Gastrocnemius medialis (tissue), 4 donors: Measurements from ENCODE around the gene STRN. TPM values are rescaled to one million over a fixed set of nuclear protein-coding genes. Genes with fewer than 3 reads are reported as not detected.
"Not testable (repeated sequence)": the region's sequence is repeated elsewhere in the genome, so short reads cannot be mapped to it uniquely, and the experiment has no call there.

ENCODE experiments used
- ATAC-seq, 2 donors: fragments of 150-250 bp; one replicate each; pipeline ENCODE4 v1.9.1; 2016
- DNase-seq, 2 donors: peaks; one replicate each; pipeline ENCODE4 v3.0.0-alpha.2; 2019
- H3K27ac ChIP-seq, 4 donors: fragments of 200-600 bp; sonication (generic); 1 replicate in 1 of 4; 2 replicates in 3 of 4; pipeline ENCODE4 v1.5.1; 2016 to 2018; ENCODE audit warnings: mild to moderate bottlenecking in 2 of 4, moderate library complexity in 1 of 4
- H3K27me3 ChIP-seq, 3 donors: fragments of 200-600 bp; sonication (generic) in 2 of 3; 1 replicate in 1 of 3; 2 replicates in 2 of 3; pipeline versions ENCODE4 v1.5.1 to v1.6.0; 2016 to 2019; ENCODE audit warnings: mild to moderate bottlenecking in 1 of 3, moderate library complexity in 1 of 3
- H3K36me3 ChIP-seq, 2 donors: fragments of 200-600 bp; sonication (generic) in 1 of 2; one replicate each; pipeline ENCODE4 v1.5.1; 2017 to 2018
- H3K4me1 ChIP-seq, 2 donors: fragments of 200-600 bp; sonication (generic) in 1 of 2; one replicate each; pipeline ENCODE4 v1.5.1; 2016 to 2017; ENCODE audit warnings: mild to moderate bottlenecking in 2 of 2
- H3K4me3 ChIP-seq, 4 donors: fragments of 200-600 bp; sonication (generic) in 3 of 4; 1 replicate in 1 of 4; 2 replicates in 3 of 4; pipeline ENCODE4 v1.5.1; 2016 to 2019; ENCODE audit warnings: mild to moderate bottlenecking in 2 of 4
- H3K9me3 ChIP-seq, 3 donors: fragments of 200-600 bp; sonication (generic) in 2 of 3; 1 replicate in 1 of 3; 2 replicates in 2 of 3; pipeline ENCODE4 v1.5.1; 2016 to 2019
- POLR2A ChIP-seq, 2 donors: fragments of 450-650 bp; IDR thresholded peaks; one replicate each; pipeline ENCODE4 v1.6.1; 2017; ENCODE audit warnings: antibody characterized with exemption in 2 of 2, mild to moderate bottlenecking in 2 of 2, moderate library complexity in 2 of 2
- in situ Hi-C, 4 donors: fragments of 200-750 bp; cut with MboI; loops; one replicate each; pipeline versions ENCODE4 v1.15.0 to v1.8.0; 2017; ENCODE audit warnings: low sequenced_read_pairs in 4 of 4
- intact Hi-C: fragments of 100-400 bp; cut with DNase I; formaldehyde crosslinking; loops from one replicate; pipeline ENCODE4 v1.15.1; 2023; ENCODE audit warnings: low total_unique reads
- total RNA-seq, 4 donors: library from RNA; depleted of rRNA; stranded (reverse); fragments of >200 nt; gene quantifications; one replicate each; pipeline versions ENCODE4 v1.1.0 to v1.2.3, GENCODE V29; 2016
- TF ChIP-seq, protein P1 (sequence below), 5 experiments: fragments of 450-650 bp in 3 of 5; fragments of 200-600 bp in 2 of 5; sonication (generic) in 2 of 5; IDR thresholded peaks in 4 of 5; conservative IDR thresholded peaks in 1 of 5; 1 replicate in 4 of 5; 2 replicates in 1 of 5; pipeline ENCODE4 v1.5.1; 2016 to 2019; ENCODE audit warnings: antibody characterized with exemption in 5 of 5, mild to moderate bottlenecking in 3 of 5, moderate library complexity in 3 of 5

The STRN gene
- total RNA-seq, 4 donors from 2014 or later = 21.3 to 52.0 (median 38.5) TPM

GRCh38 chr2:36902385-36903120 lies 63.8 kb downstream of the STRN start:
- no peak for DNase-seq
- in situ Hi-C loops = no loop called here
- H3K4me3 ChIP-seq = no peak overlapping the region
- no peak for ATAC-seq
- no peaks in the 10 kb centered on the region for H3K27me3 ChIP-seq
- intact Hi-C loops = no loop called here
- no peak for TF ChIP-seq POLR2A (IDR thresholded peaks at IDR 0.05)
- TF ChIP-seq, protein P1, sequence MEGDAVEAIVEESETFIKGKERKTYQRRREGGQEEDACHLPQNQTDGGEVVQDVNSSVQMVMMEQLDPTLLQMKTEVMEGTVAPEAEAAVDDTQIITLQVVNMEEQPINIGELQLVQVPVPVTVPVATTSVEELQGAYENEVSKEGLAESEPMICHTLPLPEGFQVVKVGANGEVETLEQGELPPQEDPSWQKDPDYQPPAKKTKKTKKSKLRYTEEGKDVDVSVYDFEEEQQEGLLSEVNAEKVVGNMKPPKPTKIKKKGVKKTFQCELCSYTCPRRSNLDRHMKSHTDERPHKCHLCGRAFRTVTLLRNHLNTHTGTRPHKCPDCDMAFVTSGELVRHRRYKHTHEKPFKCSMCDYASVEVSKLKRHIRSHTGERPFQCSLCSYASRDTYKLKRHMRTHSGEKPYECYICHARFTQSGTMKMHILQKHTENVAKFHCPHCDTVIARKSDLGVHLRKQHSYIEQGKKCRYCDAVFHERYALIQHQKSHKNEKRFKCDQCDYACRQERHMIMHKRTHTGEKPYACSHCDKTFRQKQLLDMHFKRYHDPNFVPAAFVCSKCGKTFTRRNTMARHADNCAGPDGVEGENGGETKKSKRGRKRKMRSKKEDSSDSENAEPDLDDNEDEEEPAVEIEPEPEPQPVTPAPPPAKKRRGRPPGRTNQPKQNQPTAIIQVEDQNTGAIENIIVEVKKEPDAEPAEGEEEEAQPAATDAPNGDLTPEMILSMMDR (IDR thresholded peaks at IDR 0.05 in 4 of 5, conservative IDR thresholded peaks at IDR 0.05 in 1 of 5) = no peak
- H3K4me1 ChIP-seq = no peaks in the 10 kb centered on the region
- H3K36me3 ChIP-seq = peaks cover 0 to 21% of the 10 kb centered on the region in 2 donors
- H3K27ac ChIP-seq = no peak overlapping the region
- H3K9me3 ChIP-seq = no peaks in the 10 kb centered on the region

GRCh38 chr2:36892805-36893204 lies 73.5 kb downstream of the STRN start:
- H3K27ac ChIP-seq = no peak overlapping the region
- ATAC-seq = no peak
- H3K27me3 ChIP-seq = no peaks in the 10 kb centered on the region
- H3K9me3 ChIP-seq = no peaks in the 10 kb centered on the region
- intact Hi-C loops = no loop called here
- in situ Hi-C loops = no loop called here
- no peak for DNase-seq
- H3K4me1 ChIP-seq = no peaks in the 10 kb centered on the region
- no peaks in the 10 kb centered on the region for H3K36me3 ChIP-seq
- no peak overlapping the region for H3K4me3 ChIP-seq
- TF ChIP-seq, protein P1 (IDR thresholded peaks at IDR 0.05 in 4 of 5, conservative IDR thresholded peaks at IDR 0.05 in 1 of 5) = no peak
- no peak for TF ChIP-seq POLR2A (IDR thresholded peaks at IDR 0.05)

- TF ChIP-seq, protein P1 (IDR thresholded peaks at IDR 0.05 in 4 of 5, conservative IDR thresholded peaks at IDR 0.05 in 1 of 5) = no peak
- TF ChIP-seq POLR2A (IDR thresholded peaks at IDR 0.05) = no peak
- in situ Hi-C loops (no loop called here), intact Hi-C loops (no loop called here)
- Histone ChIP-seq H3K9me3 (no peaks in the 10 kb centered on the region), H3K27me3 (no peaks in the 10 kb centered on the region), H3K27ac (peak overlapping the region in 1 of 4 donors; percentile 41), H3K4me3 (no peak overlapping the region), H3K4me1 (no peaks in the 10 kb centered on the region), H3K36me3 (peaks cover 0 to 18% of the 10 kb centered on the region in 2 donors)
- DNase-seq (no peak), ATAC-seq (peak; percentile 74 to 98)
These were observed 76.5 kb downstream of the STRN start for GRCh38 chr2:36889795-36890194.

DNA sequence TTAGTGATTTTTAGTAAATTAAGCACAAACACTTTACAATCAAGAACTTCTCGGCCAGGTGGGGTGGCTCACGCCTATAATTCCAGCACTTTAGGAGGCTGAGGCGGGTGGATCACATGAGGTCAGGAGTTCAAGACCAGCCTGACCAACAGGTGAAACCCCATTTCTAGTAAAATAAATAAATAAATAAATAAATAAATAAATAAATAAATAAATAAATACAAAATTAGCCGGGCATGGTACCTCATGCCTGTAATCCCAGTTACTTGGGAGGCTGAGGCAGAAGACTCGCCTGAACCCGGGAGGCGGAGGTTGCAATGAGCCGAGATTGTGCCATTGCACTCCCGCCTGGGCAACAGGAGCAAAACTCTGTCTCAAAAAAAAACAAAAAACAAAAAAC lies 79.2 kb downstream of the STRN start:
- H3K9me3 ChIP-seq, H3K27me3 ChIP-seq, ATAC-seq, H3K4me3 ChIP-seq, intact Hi-C loops, H3K4me1 ChIP-seq, H3K27ac ChIP-seq, DNase-seq, in situ Hi-C loops: not testable (repeated sequence)
- H3K36me3 ChIP-seq = peaks cover 0 to 45% of the 10 kb centered on the region in 2 donors

DNA sequence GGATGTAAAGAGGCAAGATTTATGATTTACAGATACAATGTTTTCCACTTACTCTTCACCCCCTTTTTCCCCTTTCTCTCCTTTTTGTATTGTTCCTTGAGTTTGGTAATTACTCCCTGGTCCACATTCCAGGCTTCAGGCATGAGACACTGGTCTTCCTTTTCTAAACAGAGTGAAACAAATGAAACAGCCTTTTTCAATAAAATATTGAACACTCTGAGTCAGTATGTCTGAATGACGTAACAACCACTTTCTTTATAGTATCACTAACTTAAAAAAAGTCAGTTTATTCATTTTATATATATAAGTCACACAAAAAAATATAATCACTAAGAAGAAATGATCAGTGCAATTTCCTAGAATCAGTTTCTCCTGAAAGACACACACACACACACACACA lies 79.7 kb downstream of the STRN start:
- Histone ChIP-seq H3K4me3 (no peak overlapping the region), H3K9me3 (no peaks in the 10 kb centered on the region), H3K27me3 (no peaks in the 10 kb centered on the region), H3K4me1 (no peaks in the 10 kb centered on the region), H3K27ac (no peak overlapping the region), H3K36me3 (peaks cover 0 to 49% of the 10 kb centered on the region in 2 donors)
- no peak for TF ChIP-seq POLR2A (IDR thresholded peaks at IDR 0.05)
- TF ChIP-seq, protein P1 (IDR thresholded peaks at IDR 0.05 in 4 of 5, conservative IDR thresholded peaks at IDR 0.05 in 1 of 5) = no peak
- ATAC-seq (no peak), DNase-seq (no peak)
- intact Hi-C loops = no loop called here
- in situ Hi-C loops = no loop called here
